GM12878 (cell line): ENCODE data around the gene ACAT2. TPM values are rescaled to one million over a fixed set of nuclear protein-coding genes. Genes with fewer than 3 reads are reported as not detected.

Experiments
- ATF7 ChIP-seq: fragments of 450-650 bp; IDR thresholded peaks from 2 replicates; pipeline ENCODE4 v1.6.1; 2016; ENCODE audit warnings: low read depth, mild to moderate bottlenecking
- CBX3 ChIP-seq: fragments of 200-600 bp; sonication (generic); IDR thresholded peaks from 2 replicates; pipeline ENCODE4 v1.6.1; 2016; ENCODE audit warnings: low read depth, borderline replicate concordance
- ESRRA ChIP-seq: IDR thresholded peaks from 2 replicates; pipeline ENCODE4 v1.6.1; 2012; ENCODE audit warnings: mild to moderate bottlenecking, low read length, improper control_type of control experiment
- ETV6 ChIP-seq, 2 experiments: fragments of 450-650 bp in 1 of 2; IDR thresholded peaks in 1 of 2; conservative IDR thresholded peaks in 1 of 2; 2 replicates each; pipeline ENCODE4 v1.6.1; 2014; ENCODE audit warnings: antibody characterized with exemption in 1 of 2, borderline replicate concordance in 1 of 2, low read depth in 1 of 2, mild to moderate bottlenecking in 1 of 2, moderate library complexity in 1 of 2
- GATAD2B ChIP-seq: fragments of 450-650 bp; conservative IDR thresholded peaks from 2 replicates; pipeline ENCODE4 v1.6.1; 2017; ENCODE audit warnings: low read depth, mild to moderate bottlenecking, moderate library complexity
- HCFC1 ChIP-seq: fragments of 150-350 bp; IDR thresholded peaks from 2 replicates; pipeline ENCODE4 v1.6.1; 2014; ENCODE audit warnings: low read length
- JUND ChIP-seq: IDR thresholded peaks from 2 replicates; pipeline ENCODE4 v1.6.1; 2012; ENCODE audit warnings: low read depth, mild to moderate bottlenecking, low read length, improper control_type of control experiment, moderate library complexity
- MEF2B ChIP-seq: fragments of 450-650 bp; IDR thresholded peaks from 2 replicates; pipeline ENCODE4 v1.6.1; 2018; ENCODE audit warnings: mild to moderate bottlenecking, moderate library complexity; ENCODE audit not compliant: partially characterized antibody, poor library complexity, severe bottlenecking
- NBN ChIP-seq: fragments of 450-650 bp; IDR thresholded peaks from 2 replicates; pipeline ENCODE4 v1.6.1; 2016
- NFIC ChIP-seq: IDR thresholded peaks from 2 replicates; pipeline ENCODE4 v1.6.1; 2012; ENCODE audit warnings: low read depth, mild to moderate bottlenecking, inconsistent platforms, low read length, moderate library complexity
- NRF1 ChIP-seq: conservative IDR thresholded peaks from 2 replicates; pipeline ENCODE4 v1.6.1; 2011; ENCODE audit warnings: mild to moderate bottlenecking, low read depth, low read length, improper control_type of control experiment
- RB1 ChIP-seq: fragments of 450-650 bp; formaldehyde crosslinking; IDR thresholded peaks from 2 replicates; pipeline ENCODE4 v1.6.1; 2017; ENCODE audit warnings: mild to moderate bottlenecking, borderline replicate concordance
- TCF12 ChIP-seq: IDR thresholded peaks from 2 replicates; pipeline ENCODE4 v1.6.1; 2011; ENCODE audit warnings: low read depth, mild to moderate bottlenecking, low read length
- TCF3 ChIP-seq: IDR thresholded peaks from 2 replicates; pipeline ENCODE4 v1.6.1; 2012; ENCODE audit warnings: low read depth, mild to moderate bottlenecking, low read length, borderline replicate concordance; ENCODE audit not compliant: insufficient read depth
- ZNF24 ChIP-seq: fragments of 450-650 bp; IDR thresholded peaks from 2 replicates; pipeline ENCODE4 v1.6.1; 2017; ENCODE audit warnings: antibody characterized with exemption, mild to moderate bottlenecking
- polyA plus RNA-seq, 11 experiments: library from polyadenylated mRNA; depleted of rRNA in 4 of 11; unstranded in 6 of 11; stranded (reverse) in 5 of 11; fragments of >200 nt; fragmentation: Nextera tagmentation in 4 of 11; fragmentation: Illumina TruSeq in 1 of 11; extraction: Ambion mirVana in 4 of 11; extraction: Trizol in 1 of 11; gene quantifications; 1 replicate in 1 of 11; 2 replicates in 10 of 11; pipeline versions ENCODE4 v1.2.1 to v1.2.3, GENCODE V29; 2011 to 2016; ENCODE audit warnings: inconsistent platforms in 2 of 11, missing spikeins in 2 of 11, low read depth in 1 of 11
- total RNA-seq, 4 experiments: library from RNA; depleted of rRNA in 3 of 4; stranded (reverse); fragments of >200 nt in 3 of 4; fragmentation: Illumina TruSeq in 1 of 4; extraction: Trizol in 1 of 4; gene quantifications; 2 replicates each; pipeline versions ENCODE4 v1.2.1 to v1.2.3, GENCODE V29; 2013 to 2021
- TF ChIP-seq, protein P1 (sequence below): fragments of 450-650 bp; IDR thresholded peaks from 2 replicates; pipeline ENCODE4 v1.6.1; 2018; ENCODE audit warnings: borderline replicate concordance, mild to moderate bottlenecking; ENCODE audit not compliant: partially characterized antibody
- TF ChIP-seq, protein P2 (sequence below): fragments of 450-650 bp; IDR thresholded peaks from 2 replicates; pipeline ENCODE4 v1.6.1; 2016; ENCODE audit warnings: mild to moderate bottlenecking
- TF ChIP-seq, protein P3 (sequence below): IDR thresholded peaks from 2 replicates; pipeline ENCODE4 v1.6.1; 2012; ENCODE audit warnings: low read depth, low read length, improper control_type of control experiment
- TF ChIP-seq, protein P4 (sequence below): IDR thresholded peaks from 2 replicates; pipeline ENCODE4 v1.6.1; 2012; ENCODE audit warnings: low read depth, low read length, improper control_type of control experiment
- TF ChIP-seq, protein P5 (sequence below): fragments of 450-650 bp; IDR thresholded peaks from 2 replicates; pipeline ENCODE4 v1.6.1; 2014; ENCODE audit warnings: mild to moderate bottlenecking
- TF ChIP-seq, protein P6 (sequence below), 3 experiments: IDR thresholded peaks in 2 of 3; conservative IDR thresholded peaks in 1 of 3; 2 replicates each; pipeline ENCODE4 v1.5.1; 2011; ENCODE audit warnings: low read depth in 3 of 3, low read length in 3 of 3, mild to moderate bottlenecking in 3 of 3, control low read depth in 2 of 3, moderate library complexity in 2 of 3, inconsistent platforms in 1 of 3, mixed read lengths in 1 of 3; ENCODE audit not compliant: control insufficient read depth in 2 of 3, insufficient read depth in 1 of 3; ENCODE audit errors: extremely low read depth in 1 of 3

ACAT2 gene
- total and polyA plus RNA-seq, 10 of the 15 experiments (the other 5 are each of a cell fraction or from before 2014, with no cell fraction given) = 87.9 to 257 (median 132) TPM

DNA sequence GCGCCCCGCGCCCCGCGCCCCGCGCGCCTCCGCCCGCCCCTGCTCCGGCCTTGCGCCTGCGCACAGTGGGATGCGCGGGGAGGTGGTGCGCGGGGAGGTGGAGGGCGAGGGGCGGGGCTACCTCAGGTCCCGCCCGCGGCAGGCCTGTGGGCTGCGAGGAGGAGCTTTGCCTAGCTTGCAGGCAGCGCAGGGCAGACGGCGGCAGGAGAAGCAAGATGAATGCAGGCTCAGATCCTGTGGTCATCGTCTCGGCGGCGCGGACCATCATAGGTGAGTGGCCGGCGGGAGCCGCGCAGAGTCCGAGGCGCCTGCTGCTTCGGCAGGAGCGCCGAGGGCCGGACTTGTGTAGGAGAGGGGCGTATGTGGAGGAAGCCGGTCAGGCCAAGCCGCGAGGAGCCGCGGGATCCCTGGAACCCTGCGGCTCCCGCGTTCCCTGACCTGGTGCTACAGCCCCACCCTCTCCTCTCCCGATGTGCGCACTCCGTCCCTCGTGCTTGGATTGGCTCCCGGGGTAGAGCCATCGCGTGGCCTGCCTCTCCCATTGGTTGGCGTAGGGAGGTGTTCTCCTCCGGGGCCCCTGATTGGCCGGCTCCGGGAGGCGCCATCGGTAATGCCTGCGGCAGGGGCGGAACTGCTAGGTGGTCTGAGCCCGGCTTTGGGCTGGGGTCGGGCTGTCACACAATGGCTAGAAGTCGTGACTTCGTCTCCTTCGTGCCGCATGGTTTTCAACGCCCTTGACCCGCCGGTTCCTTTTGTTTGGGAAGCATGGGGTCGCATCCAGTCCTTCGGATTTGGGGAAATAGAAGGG lies at the start of gene ACAT2 (continued):
- TF ChIP-seq ZNF24 (no peak), TCF12 (no peak), NRF1 (peak; percentile 85), RB1 (peak; percentile 82; the same call in 1 of the 2 replicates), JUND (no peak), CBX3 (no peak), TCF3 (no peak), ETV6 (conservative IDR thresholded peaks at IDR 0.05 in 1 of 2, IDR thresholded peaks at IDR 0.05 in 1 of 2; ENCODE audit: borderline replicate concordance in 1 of 2, low read depth in 1 of 2) (no peak), ESRRA (no peak), ATF7 (no peak; the same call in 1 of the 2 replicates), NFIC (no peak), GATAD2B (peak; percentile 74), NBN (peak; percentile 64; the same call in 1 of the 2 replicates), MEF2B (no peak), HCFC1 (no peak; the same call in 1 of the 2 replicates)
- TF ChIP-seq, protein P1, sequence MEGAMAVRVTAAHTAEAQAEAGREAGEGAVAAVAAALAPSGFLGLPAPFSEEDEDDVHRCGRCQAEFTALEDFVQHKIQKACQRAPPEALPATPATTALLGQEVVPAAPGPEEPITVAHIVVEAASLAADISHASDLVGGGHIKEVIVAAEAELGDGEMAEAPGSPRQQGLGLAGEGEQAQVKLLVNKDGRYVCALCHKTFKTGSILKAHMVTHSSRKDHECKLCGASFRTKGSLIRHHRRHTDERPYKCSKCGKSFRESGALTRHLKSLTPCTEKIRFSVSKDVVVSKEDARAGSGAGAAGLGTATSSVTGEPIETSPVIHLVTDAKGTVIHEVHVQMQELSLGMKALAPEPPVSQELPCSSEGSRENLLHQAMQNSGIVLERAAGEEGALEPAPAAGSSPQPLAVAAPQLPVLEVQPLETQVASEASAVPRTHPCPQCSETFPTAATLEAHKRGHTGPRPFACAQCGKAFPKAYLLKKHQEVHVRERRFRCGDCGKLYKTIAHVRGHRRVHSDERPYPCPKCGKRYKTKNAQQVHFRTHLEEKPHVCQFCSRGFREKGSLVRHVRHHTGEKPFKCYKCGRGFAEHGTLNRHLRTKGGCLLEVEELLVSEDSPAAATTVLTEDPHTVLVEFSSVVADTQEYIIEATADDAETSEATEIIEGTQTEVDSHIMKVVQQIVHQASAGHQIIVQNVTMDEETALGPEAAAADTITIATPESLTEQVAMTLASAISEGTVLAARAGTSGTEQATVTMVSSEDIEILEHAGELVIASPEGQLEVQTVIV = peak; percentile 83
- TF ChIP-seq, protein P2, sequence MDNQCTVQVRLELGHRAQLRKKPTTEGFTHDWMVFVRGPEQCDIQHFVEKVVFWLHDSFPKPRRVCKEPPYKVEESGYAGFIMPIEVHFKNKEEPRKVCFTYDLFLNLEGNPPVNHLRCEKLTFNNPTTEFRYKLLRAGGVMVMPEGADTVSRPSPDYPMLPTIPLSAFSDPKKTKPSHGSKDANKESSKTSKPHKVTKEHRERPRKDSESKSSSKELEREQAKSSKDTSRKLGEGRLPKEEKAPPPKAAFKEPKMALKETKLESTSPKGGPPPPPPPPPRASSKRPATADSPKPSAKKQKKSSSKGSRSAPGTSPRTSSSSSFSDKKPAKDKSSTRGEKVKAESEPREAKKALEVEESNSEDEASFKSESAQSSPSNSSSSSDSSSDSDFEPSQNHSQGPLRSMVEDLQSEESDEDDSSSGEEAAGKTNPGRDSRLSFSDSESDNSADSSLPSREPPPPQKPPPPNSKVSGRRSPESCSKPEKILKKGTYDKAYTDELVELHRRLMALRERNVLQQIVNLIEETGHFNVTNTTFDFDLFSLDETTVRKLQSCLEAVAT = peak; percentile 70
- TF ChIP-seq, protein P3, sequence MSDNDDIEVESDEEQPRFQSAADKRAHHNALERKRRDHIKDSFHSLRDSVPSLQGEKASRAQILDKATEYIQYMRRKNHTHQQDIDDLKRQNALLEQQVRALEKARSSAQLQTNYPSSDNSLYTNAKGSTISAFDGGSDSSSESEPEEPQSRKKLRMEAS = no peak
- TF ChIP-seq, protein P4, sequence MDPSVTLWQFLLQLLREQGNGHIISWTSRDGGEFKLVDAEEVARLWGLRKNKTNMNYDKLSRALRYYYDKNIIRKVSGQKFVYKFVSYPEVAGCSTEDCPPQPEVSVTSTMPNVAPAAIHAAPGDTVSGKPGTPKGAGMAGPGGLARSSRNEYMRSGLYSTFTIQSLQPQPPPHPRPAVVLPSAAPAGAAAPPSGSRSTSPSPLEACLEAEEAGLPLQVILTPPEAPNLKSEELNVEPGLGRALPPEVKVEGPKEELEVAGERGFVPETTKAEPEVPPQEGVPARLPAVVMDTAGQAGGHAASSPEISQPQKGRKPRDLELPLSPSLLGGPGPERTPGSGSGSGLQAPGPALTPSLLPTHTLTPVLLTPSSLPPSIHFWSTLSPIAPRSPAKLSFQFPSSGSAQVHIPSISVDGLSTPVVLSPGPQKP = no peak
- TF ChIP-seq, protein P5, sequence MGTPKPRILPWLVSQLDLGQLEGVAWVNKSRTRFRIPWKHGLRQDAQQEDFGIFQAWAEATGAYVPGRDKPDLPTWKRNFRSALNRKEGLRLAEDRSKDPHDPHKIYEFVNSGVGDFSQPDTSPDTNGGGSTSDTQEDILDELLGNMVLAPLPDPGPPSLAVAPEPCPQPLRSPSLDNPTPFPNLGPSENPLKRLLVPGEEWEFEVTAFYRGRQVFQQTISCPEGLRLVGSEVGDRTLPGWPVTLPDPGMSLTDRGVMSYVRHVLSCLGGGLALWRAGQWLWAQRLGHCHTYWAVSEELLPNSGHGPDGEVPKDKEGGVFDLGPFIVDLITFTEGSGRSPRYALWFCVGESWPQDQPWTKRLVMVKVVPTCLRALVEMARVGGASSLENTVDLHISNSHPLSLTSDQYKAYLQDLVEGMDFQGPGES = peak; percentile 87
- TF ChIP-seq, protein P6, sequence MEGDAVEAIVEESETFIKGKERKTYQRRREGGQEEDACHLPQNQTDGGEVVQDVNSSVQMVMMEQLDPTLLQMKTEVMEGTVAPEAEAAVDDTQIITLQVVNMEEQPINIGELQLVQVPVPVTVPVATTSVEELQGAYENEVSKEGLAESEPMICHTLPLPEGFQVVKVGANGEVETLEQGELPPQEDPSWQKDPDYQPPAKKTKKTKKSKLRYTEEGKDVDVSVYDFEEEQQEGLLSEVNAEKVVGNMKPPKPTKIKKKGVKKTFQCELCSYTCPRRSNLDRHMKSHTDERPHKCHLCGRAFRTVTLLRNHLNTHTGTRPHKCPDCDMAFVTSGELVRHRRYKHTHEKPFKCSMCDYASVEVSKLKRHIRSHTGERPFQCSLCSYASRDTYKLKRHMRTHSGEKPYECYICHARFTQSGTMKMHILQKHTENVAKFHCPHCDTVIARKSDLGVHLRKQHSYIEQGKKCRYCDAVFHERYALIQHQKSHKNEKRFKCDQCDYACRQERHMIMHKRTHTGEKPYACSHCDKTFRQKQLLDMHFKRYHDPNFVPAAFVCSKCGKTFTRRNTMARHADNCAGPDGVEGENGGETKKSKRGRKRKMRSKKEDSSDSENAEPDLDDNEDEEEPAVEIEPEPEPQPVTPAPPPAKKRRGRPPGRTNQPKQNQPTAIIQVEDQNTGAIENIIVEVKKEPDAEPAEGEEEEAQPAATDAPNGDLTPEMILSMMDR (IDR thresholded peaks at IDR 0.05 in 2 of 3, conservative IDR thresholded peaks at IDR 0.05 in 1 of 3; ENCODE audit: control insufficient read depth in 2 of 3, extremely low read depth in 1 of 3, insufficient read depth in 1 of 3, low read depth in 3 of 3, low read length in 3 of 3) = 0 out of 6 replicates have a peak, but pooled peaks of 1 of the 3 experiments have one; percentile 4
